GOT3 (cell line): ENCODE results near the gene HARBI1.
A peak's percentile ranks its signal among the peaks of the same experiment; 100 is the strongest.

ENCODE experiments used
- DNase-seq: peaks from one replicate; lab custom pipeline; 2025; ENCODE audit warnings: mixed read lengths; lab: John Stamatoyannopoulos, UW

The HARBI1 gene

DNA sequence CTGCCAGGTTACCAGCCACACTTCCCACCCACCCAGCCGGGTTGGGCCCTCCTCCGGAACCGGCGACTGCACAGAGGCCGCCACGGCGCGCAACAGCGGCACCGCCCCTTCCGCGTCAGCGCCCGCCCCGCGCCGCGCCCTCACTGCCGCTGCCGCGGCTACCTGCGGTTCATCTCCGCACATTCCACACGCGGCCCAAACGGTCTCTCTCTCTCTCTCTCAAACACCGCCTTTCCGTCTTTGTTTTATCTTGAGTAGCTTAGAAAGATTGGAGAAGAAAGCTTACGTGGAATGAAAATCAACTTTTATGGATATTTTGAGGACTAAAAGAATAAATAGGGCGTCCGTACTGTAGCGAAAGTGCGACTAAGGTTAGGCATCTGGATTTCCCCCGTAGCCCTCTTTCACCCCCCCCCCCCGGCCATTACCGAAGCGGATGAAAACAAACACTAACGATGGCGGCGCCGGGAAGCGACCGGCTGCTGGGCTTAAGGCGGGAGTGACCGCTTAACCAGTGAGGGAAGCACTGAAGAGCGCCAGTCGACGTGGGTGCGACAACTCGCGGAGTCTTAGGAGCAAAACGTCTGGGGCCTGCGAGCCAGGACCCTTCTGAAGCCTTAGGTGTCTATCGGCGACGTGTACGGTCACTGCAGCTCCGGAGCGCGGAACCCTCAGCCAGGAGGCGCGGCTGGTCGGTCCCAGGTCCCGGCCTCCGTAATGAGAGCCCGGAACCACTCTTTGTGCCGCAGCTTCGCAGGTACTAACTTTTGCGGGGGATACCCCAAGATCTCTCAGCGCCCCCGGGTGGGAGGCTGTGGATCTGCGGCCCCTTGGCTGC, at the start of gene HARBI1, which contains the start of gene ATG13:
TSS of gene HARBI1 (minus strand) at position 94 of the 838 bp plus-strand sequence. CDS start 990 bp downstream, outside the sequence.
TSS of gene ATG13 (plus strand) at position 420 of the 838 bp plus-strand sequence. CDS start 26,739 bp downstream, outside the sequence.
- peak; percentile 64 for DNase-seq

- DNase-seq, result no peak
Observed at GRCh38 chr11:46666516-46666915, 49.5 kb upstream of the HARBI1 start.

- DNase-seq, result no peak
Observed at GRCh38 chr11:46665356-46665755, 48.3 kb upstream of the HARBI1 start.

DNA sequence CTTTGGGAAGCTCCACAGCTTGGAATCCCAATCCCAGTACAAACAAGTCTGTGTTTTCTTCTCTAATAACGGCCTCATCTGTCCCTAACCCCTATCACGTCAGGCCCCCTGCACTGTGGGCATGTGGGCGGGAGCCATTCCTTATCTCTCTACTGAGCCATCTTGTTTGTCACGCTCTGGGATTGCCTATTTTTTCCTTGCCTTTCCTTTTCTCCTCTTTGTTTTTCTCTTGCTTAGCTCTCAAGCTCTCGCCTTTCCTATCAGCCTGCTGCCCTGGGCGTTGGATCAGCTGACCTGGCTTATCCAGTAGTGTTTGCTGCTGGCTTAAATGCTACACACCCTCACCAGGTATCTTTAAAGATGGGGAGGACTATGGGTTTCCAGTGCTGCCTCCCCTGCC, 47.6 kb upstream of the HARBI1 start:
- DNase-seq, result no peak

DNA sequence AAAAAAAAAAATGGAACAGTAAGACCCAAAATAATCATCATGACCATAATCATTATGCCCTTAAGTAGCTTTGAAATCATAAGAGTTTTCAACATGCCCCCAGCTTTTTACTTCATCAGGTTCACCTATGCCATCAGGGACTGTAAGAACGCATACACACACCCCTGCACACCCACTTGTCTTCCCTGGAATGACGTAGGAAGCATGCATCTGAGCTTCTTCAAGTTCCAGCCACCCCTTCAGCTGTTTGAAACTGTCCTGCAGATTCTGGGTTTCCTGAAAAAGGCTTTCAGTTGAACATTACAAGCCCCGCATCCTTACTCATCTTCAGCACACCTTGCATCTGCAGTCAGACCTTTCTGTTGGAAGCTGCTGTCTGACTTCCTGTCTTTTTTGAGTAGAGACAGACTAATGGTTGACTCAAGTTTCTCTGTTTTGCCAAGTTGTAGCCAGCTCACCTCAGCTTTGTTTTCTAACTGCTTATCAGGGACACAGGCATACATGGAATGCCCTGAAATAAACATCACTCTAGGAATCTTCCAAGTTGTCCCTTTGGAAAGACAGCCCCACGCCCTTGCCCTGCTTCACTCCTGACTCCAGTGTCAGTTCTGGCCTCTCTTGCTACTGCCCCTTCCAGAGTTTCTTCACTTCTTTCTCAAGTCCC, 46.4 kb upstream of the HARBI1 start:
- DNase-seq, result no peak

DNA sequence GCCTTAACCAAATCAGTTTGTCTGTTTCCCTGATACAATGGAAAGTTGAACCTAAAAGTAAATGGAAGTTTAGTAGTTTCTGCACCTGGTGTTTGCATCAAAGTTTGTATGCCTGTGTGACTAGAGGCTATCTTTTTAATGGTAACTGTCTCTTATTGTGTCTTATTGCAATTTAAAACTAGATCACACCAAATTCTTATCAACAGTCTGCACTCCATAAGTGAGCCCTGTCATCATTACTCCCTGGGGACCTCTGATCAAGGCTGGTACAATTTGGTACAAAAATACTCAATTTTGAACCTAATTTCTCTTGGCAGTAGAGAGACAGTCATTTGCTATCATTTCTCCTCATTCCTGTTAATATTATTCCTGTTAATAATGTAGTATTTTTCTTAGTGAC, 45.3 kb upstream of the HARBI1 start:
- no peak for DNase-seq

GRCh38 chr11:46661836-46662235, 44.8 kb upstream of the HARBI1 start:
- DNase-seq, result no peak

- DNase-seq, result no peak
Observed at GRCh38 chr11:46659908-46660307, 42.9 kb upstream of the HARBI1 start.

DNA sequence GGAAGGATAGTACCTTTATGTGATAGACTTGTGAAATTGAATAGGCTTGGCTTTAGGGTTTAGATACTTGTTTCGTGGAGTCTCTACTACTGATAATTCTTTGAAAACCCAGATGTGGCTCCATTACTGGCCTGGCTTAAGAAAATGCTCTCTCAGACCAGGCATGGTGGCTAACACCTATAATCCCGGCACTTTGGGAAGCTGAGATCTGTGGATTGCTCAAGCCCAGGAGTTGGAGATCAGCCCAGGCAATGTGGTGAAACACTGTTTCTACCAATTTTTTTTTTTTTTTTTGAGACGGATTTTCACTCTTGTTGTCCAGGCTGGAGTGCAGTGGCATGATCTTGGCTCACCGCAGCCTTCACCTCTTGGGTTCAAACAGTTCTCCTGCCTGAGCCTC, 41.2 kb upstream of the HARBI1 start:
- no peak for DNase-seq

DNA sequence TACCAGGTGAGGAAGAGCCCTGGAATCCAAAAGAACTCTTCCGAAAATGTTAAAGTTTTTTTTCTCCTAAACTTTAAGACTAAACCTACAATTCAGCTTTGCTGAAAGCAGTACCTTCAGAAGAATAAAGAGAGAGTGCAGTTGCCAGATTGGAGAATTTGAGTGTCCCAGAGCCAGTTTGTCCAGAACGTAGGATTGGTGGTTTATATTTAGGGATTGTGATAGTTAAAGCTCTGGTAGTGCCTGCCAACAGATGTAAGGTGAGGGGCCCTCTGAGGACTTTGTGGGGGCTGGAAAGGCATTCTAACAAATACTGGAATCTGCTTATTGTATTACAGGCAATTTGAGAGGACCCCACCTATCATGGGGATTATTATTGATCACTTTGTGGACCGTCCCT, 40.2 kb upstream of the HARBI1 start:
- no peak for DNase-seq

- no peak for DNase-seq
Observed at GRCh38 chr11:46655631-46656030, 38.6 kb upstream of the HARBI1 start.

- DNase-seq, result no peak
Observed at GRCh38 chr11:46649180-46649738, 32.2 kb upstream of the HARBI1 start.

- no peak for DNase-seq
Observed at GRCh38 chr11:46643986-46644385, 27.0 kb upstream of the HARBI1 start.

GRCh38 chr11:46643531-46643930, 26.5 kb upstream of the HARBI1 start:
- DNase-seq, result no peak

GRCh38 chr11:46642627-46643335, 25.8 kb upstream of the HARBI1 start:
- no peak for DNase-seq

GRCh38 chr11:46641639-46642038, 24.6 kb upstream of the HARBI1 start:
- no peak for DNase-seq

GRCh38 chr11:46640036-46640788, 23.2 kb upstream of the HARBI1 start:
- DNase-seq, result no peak

DNA sequence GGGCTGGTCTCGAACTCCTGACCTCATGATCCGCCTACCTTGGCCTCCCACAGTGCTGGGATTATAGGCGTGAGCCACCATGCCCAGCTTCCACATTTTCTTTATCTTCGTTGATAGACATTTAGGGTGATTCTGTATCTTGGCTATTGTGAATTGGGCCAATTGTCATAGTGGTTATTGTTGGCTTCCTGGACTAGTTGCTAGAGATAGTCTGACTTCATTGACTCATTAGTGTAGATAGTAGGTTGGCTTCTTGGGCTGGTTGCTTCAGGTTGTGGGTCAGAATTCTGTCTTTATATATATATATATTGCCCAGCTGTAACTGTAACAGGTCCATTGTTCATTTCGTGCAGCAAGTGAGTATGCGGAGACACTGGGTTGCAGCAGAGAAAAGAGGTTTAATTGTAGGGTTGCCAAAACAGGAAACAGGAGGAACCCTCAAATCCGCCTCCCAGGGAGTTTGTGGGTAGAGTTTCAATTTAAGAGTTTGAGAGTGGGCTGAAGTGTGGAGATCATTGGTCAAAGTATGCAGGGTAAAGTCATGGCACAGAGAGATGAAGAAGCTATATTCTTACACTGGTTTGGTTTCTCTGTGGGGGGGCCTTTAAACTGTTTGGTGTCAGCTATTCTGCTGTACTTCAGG, 22.3 kb upstream of the HARBI1 start:
- DNase-seq, result no peak

DNA sequence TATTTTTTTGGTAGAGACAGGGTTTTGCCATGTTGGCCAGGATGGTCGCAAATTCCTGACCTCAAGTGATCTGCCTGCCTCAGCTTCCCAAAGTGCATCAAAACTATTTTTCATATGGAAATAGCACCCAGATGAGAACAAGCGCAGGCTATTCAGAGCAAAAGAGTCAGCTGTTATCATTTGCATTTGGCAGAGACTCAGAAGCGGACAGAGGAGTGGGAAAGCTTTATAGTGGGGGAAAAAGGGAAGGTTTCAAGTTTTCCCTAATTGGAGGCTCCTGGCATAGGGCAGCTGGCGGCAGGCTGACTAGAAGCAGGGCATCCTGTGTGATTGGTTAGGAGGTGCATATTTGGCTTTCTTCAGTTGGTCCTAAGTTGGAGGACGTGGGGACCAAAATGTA, 20.5 kb upstream of the HARBI1 start:
- no peak for DNase-seq

- no peak for DNase-seq
Observed at GRCh38 chr11:46635557-46636139, 18.6 kb upstream of the HARBI1 start.
